ENCODE results near the gene ALK.

The ALK gene

DNA sequence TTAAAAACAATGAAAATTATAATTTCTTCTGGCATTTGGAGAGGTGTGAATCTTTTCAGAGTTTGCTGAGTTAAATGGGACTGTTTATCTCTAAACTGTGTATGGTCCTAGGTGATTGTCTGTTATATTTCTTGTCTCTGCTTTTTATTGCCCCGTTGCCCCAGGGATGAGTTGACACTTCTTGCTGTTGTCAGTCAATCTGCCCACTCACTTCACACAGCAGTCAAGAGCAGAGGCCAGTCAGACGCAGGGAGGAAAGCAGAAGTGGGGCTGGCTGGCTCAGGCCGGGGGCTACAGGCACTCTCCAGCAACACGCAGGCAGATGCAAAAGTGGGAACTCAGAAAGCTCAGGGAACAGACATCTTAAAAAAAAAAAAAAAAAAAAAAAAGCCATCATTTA lies 441.0 kb downstream of the ALK start:
- DNase-seq (ENCODE audit: insufficient read length, low spot score), result no peak
- TF ChIP-seq, protein P1, sequence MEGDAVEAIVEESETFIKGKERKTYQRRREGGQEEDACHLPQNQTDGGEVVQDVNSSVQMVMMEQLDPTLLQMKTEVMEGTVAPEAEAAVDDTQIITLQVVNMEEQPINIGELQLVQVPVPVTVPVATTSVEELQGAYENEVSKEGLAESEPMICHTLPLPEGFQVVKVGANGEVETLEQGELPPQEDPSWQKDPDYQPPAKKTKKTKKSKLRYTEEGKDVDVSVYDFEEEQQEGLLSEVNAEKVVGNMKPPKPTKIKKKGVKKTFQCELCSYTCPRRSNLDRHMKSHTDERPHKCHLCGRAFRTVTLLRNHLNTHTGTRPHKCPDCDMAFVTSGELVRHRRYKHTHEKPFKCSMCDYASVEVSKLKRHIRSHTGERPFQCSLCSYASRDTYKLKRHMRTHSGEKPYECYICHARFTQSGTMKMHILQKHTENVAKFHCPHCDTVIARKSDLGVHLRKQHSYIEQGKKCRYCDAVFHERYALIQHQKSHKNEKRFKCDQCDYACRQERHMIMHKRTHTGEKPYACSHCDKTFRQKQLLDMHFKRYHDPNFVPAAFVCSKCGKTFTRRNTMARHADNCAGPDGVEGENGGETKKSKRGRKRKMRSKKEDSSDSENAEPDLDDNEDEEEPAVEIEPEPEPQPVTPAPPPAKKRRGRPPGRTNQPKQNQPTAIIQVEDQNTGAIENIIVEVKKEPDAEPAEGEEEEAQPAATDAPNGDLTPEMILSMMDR (IDR thresholded peaks at IDR 0.05; ENCODE audit: insufficient read depth, missing control alignments), result no peak
- no peak for FAIRE-seq

DNA sequence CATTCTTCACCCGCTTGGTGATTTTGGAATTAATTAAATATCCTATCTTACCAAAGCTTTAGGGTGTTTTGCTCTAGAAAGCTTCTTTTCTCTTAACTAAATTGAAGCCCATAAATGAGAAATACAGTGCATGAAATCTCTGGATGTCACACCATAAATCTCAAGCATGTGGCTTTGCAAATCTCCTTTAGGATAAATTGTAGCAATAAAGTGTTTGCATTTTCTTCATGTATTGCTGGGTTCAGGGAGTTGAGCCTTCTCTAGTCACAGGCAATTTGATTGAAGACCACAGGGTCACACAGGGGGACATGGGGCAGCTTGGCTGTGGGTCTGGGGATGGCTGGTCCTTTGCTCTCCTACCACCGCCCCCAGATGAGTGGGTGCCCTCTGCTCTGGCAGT lies 442.0 kb downstream of the ALK start:
- FAIRE-seq, result no peak
- TF ChIP-seq, protein P1 (IDR thresholded peaks at IDR 0.05; ENCODE audit: insufficient read depth, missing control alignments), result no peak

DNA sequence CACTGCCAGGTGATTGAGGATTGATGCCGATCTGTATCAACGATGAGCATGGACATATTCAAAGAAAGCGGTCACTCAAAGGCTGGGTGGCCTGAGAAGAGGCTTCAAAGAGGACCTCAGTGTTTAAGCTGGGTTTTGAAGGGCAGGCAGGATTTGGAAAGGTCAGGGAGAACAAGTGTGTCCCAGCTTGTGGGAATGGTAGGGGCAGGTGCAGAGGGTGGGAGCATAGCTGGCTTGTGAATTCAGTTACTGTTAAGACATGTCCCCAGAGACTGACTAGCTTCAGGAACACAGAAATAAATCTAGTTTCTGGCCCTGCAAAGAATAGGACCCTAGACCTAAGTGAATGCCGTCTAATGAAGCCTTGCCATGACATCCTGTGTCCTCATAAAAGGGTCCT lies 442.7 kb downstream of the ALK start:
- TF ChIP-seq, protein P1 (IDR thresholded peaks at IDR 0.05; ENCODE audit: insufficient read depth, missing control alignments), result no peak
- FAIRE-seq (no peak), DNase-seq (ENCODE audit: insufficient read length, low spot score) (no peak)

More for the DNA sequence above, 442.0 kb downstream of the ALK start:
- no peak for DNase-seq (ENCODE audit: insufficient read length, low spot score)

DNA sequence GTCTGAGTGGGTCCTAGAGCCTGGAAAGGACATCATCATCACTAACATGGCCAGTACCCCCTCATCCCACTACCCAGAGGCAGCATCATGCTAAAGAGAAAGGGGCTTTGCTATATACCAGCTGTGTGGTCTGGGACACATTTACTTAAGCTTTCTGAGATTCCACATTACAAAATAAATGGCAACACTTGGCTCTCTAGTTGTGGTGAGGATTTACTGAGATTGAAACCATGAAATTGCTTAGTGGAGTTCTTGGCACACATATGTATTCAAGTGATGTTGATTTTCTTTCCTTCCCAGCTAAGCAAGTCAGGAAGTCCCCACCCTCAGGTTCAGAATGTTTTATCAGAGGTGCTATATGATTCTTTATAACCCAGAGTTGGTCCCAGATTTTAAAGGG lies 444.2 kb downstream of the ALK start:
- DNase-seq (ENCODE audit: insufficient read length, low spot score) (no peak), FAIRE-seq (no peak)

DNA sequence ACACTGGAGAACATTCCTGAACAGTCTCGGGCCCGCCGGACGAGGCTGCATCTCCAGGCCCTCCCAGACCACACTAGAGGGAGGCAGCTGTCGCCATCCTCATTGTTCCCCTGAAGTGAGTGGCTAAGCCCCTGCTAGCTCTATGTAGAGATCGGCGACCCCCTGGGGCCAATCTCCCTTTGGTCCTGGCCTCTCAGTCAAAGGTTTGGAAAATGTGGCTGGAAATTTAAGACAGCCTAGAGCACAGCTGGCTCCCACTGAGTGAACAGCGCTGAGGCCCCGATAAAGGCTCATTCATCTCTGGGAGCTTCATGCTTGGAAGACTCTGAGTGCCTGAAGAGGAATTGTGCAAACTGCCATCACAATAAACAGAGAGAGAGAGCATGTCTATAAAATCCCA lies 445.9 kb downstream of the ALK start:
- DNase-seq (ENCODE audit: insufficient read length, low spot score), result no peak
- TF ChIP-seq, protein P1 (IDR thresholded peaks at IDR 0.05; ENCODE audit: insufficient read depth, missing control alignments), result no peak
- no peak for FAIRE-seq

More for the DNA sequence above, 444.2 kb downstream of the ALK start:
- TF ChIP-seq, protein P1 (IDR thresholded peaks at IDR 0.05; ENCODE audit: insufficient read depth, missing control alignments), result no peak

DNA sequence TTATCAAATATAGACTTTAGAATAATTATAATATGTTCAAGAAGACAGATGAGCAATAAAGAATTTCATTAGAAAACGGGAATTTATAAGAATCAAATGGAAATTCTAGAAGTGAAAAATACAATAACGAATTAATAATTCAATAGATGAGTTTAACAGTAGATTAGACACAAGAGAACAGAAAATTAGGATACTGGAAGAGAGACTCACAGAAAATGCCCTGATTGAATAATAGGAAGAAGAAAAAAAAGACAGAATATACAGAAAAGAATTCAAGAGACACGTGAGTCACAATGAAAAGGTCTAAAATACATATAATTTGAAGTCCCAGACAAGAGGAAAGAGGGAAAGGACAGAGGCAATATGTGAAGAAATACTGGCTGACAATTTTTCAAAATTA lies 451.4 kb downstream of the ALK start:
- TF ChIP-seq, protein P1 (IDR thresholded peaks at IDR 0.05; ENCODE audit: insufficient read depth, missing control alignments), result no peak
- no peak for FAIRE-seq
- DNase-seq (ENCODE audit: insufficient read length, low spot score), result no peak

DNA sequence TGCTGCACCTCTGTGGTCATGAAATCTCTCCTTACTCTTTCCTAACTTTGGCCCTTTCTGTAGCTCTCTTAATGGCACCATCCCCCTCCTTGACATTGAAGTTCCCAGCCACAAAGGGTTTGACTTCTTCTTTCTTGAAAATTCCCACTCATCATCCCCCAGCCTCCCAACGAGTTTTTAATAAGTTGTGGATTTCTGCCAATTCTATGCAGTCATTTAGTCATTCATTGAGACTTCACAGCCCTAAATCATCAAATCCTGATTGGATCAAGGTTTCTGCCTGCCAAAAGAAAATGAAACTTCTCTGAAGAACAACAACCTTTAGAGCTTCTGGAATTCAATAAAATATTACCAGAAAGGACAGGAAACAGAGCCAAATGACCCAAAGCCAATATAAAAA lies 451.9 kb downstream of the ALK start:
- FAIRE-seq (no peak), DNase-seq (ENCODE audit: insufficient read length, low spot score) (no peak)
- TF ChIP-seq, protein P1 (IDR thresholded peaks at IDR 0.05; ENCODE audit: insufficient read depth, missing control alignments), result no peak

Measured in D721Med (cell line).